Activated T-cell treated with anti-CD3 and anti-CD28 coated beads for 24 hours (primary cell): Measurements from ENCODE around the gene CFTR.
"Not testable (repeated sequence)": the region's sequence is repeated elsewhere in the genome, so short reads cannot be mapped to it uniquely, and the experiment has no call there.

Experiments used
- DNase-seq: peaks from one replicate; pipeline ENCODE4 v3.0.0-alpha.2; 2020; ENCODE audit warnings: low read depth

Gene CFTR

DNA sequence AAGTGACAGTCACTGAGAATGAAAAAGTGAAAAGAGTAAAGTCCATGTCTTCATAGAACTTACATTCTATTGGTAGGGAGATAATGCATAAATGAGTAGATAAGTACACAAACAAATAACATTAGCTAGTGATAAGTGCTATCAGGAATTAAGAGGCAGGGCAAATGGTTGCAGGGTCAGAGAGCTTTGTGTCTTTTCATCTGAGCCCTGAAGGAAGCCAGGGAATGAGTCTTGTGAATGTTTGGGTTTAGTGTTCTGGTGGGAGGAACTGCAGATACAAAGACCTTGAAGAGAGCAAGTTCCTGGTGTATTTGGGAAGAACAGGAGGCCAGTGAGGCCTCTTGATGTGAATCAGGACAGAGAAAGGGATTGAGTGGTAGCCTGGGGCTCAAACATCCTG is 209.6 kb downstream of the CFTR start:
- no peak for DNase-seq

DNA sequence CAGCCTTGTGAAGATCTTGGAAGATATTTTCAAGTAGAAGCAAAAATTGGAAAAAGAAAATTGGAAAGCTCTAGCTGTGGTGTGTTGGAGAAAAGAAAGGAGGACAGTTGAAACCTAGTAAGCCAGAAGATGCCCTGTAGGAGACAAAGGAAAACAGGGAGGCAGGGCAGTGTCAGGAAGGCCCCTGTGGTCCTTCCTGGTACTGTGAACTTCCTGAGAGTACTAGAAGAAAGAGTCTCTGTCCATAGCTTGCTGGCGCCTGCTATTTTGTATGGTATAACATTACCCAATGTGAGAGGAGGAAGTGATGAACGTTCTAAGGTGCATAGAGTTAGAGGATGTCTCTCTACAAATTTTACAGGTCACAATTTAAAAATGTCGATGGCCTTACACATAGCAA is 210.3 kb downstream of the CFTR start:
- DNase-seq = no peak

DNA sequence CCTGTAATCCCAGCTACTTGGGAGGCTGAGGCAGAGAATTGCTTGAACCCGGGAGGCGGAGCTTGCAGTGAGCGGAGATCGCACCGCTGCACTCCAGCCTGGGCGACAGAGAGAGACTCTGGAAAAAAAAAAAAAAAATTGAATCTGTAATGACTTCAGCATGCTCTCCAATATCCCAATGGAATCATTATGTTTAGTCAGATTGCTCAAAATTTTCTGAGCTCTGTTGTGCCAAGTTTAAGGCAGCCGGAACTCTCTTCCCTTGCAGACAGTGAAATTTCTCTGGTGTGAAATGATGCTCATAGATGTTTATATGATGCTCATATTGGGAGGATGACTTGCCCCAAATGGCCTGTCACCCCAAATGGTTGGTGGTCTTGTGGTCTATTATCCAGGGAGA is 212.5 kb downstream of the CFTR start:
- no peak for DNase-seq

DNA sequence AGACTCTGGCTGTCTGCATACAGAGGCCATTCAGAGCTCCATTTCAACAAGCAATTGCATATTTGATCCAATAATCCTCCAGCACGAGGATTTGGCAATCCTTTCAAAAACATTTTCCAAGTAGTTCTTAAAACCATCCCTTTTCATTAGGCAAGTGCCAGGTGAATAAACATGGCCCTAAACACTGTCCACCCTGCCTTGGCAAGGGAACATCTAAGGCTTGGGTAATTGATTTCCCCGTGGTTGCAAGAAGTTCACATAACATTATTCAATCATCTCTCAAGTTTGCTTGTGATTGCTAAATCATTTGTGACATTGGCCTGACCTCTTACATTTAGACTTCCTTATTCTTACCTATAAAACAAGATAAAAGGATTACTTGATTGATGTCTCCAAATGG is 218.2 kb downstream of the CFTR start:
- no peak for DNase-seq

DNA sequence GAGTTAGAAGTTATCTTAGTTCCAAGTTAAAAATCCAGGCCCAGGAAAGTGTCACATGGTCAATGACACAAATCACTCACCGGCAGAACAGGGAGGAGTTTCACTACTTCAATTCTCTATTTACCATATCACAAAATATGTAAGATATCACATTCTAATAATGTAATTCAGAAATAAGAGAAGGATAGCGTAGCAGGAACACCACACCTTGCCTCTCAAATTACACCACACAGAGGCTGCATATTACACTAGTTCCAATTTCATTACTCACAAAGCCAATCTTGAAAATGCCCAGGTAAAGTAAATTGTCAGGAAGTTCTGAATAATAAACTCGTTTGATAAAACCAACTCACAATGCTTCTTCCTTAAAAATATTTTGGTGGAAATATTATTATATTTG is 224.2 kb downstream of the CFTR start:
- DNase-seq = no peak

DNA sequence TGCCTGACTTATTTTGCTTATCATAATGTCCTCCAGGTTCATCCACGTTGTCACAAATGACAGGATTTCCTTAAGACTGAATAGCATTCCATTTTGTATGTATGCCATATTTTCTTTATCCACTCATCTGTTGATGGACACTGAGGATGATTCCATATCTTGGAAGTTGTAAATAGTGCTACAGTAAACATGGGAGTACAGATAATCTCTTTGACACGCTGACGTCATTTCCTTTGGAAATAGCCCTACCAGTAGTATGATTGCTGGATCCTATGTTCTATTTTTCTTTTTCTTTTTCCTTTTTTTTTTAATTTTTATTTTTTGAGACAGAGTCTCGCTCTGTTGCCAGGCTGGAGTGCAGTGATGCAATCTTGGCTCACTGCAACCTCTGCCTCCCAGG is 225.8 kb downstream of the CFTR start:
- DNase-seq = no peak

DNA sequence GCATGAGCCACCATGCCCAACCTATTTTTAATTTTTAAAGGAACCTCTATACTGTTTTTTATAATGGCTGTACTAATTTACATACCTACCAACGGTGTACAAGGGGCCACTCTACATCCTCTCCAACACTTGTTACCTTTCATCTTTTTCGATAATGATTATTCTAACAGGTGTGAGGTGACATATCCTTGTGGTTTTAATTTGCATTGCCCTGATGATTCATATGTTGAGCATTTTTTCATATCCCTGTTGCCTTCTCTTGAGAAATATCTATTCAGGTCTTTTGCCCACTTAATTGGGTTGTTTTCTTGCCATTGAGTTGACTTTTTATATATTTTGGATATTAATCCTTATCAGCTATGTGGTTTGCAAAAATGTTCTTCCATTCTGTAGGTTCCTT is 226.4 kb downstream of the CFTR start:
- no peak for DNase-seq

DNA sequence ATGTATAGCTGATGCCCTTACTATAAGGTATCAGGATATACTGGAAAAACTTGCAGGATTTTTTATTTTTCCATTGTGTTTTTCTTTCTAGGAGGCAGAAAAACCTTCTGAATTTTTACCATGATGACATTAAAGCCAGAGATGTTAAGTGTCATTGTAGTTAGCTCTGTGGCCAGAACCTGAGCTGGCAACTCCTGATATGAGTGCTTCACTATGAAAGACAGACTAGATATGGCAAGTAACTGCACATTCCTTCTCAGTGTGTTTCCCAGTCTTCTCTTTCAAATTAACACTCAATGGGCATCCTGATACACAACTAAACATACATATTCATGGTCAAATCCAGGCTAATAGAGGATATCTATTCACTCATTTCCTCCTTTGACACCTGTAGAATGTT is 227.3 kb downstream of the CFTR start:
- no peak for DNase-seq

DNA sequence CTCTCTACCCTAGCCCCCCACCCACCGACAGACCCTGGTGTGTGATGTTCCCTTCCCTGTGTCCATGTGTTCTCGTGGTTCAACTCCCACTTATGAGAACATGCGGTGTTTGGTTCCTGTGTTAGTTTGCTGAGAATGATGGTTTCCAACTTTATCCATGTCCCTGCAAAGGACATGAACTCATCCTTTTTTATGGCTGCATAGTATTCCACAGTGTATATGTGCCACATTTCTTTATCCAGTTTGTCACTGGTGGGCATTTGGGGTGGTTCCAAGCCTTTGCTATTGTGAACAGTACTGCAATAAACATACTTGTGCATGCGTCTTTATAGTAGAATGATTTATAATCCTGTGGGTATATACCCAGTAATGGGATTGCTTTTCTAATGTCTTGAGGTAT is 228.3 kb downstream of the CFTR start:
- not testable (repeated sequence) for DNase-seq

DNA sequence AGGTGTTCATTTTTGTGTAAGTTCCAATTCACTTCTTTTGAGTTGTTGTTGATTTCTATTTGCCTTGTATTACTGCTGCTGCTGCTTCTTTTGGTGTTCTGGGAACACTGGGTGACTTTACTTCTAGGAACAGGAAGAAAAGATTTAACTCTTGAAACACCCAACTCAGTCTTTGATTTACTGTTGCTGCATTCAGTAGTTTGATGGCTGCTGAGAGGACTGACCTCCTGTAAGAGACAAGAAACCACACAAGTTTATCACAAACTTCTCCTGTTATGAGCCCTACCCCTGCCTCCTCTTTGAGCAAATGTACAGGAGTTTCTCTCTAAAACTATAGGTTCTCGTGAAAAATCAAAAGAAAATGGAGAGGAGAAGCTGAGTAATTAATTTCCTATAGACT is 231.7 kb downstream of the CFTR start:
- DNase-seq = no peak

DNA sequence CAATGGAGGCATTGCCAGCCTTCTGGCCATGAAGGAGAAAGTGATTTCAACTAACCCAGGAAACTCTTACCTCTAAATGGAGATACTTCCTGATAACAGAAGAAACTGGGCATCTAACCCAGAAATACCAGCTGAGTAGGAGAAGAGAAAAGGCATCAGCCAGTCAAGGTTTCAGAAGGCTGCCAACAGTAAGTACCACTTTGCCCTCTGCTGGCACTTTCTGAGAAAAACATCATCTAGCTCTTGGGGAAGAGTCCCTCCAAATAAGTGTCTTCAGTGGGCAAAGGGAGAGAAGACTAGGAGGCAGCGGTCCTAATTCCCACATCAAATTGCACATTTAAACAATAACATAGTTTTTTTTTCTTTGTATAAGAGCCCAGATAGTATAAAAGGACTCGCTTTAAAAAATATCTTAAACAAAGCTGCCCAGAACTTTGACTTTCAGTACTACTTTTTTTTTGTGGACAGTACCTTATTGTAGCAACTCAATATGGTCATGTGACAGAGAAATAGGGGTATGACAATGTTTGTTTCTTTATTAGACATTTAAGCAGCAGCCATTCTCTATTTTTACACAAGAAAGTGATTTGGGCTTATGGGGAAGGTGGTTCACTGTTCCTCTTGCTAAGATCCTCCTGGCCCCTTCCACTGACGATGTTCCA is 236.1 kb downstream of the CFTR start:
- no peak for DNase-seq

DNA sequence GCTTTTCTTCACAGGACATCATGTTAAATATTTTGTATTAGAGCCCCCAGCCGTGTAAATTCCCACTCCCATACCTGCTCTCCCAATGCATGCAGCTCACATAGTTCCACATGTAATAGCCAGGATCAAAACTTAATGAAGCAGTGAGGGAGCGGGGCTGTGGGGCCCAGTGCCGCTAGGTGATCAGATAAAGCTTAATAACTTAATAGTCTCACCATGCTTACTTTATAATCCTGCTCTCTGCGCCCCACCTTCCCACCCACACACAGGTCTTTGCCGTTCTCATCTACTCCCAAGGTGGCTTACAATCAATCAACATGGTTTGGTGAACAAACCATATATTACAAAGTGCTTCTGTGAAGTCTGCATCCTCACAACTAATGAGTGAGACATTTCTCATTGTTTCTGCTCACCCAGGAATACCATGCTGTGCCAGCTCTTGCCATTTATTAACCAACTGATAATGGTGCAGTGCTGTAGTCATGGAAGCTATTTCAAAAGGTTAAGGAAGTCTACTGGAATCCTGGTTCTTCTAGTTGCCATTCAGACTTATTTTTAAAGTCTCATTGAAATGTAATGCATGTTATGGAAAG is 237.0 kb downstream of the CFTR start:
- no peak for DNase-seq

DNA sequence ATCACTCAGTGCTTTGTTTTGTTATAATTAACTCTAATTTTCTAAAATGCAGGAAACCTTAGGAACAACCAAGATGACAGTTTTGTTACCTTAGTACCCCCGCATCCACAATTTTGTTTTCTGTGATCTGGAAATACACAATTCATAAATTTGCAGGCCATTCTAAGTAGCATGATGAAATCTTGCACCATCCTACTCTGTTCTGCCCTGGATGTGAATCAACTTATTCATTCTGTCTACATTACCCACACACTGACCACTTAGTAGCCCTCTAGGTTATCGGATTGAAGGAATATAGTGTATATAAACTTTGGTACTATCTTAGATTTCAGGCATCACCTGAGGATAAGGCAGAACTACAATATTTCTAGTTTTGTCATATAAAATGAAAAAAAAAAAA is 237.5 kb downstream of the CFTR start:
- no peak for DNase-seq
